ENCODE results near the gene STIM2.
"Not testable (repeated sequence)": the region's sequence is repeated elsewhere in the genome, so short reads cannot be mapped to it uniquely, and the experiment has no call there.

The STIM2 gene

DNA sequence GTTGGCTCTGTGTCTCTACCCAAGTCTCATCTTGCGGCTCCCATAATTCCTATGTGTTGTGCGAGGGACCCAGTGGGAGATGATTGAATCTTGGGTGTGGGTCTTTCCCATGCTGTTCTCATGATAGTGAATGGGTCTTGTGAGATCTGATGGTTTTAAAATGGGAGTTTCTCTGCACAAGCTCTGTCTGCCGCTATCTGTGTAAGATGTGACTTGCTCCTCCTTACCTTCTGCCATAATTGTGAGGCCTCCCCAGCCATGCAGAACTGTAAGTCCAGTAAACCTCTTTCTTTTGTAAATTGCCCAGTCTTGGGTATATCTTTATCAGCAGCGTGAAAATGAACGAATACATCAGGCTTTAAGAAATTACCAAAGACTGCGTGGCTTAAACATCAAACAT, 31.2 kb downstream of the STIM2 start:
- Histone ChIP-seq H3K27ac (no peak overlapping the region), H3K4me3 (no peak overlapping the region)

DNA sequence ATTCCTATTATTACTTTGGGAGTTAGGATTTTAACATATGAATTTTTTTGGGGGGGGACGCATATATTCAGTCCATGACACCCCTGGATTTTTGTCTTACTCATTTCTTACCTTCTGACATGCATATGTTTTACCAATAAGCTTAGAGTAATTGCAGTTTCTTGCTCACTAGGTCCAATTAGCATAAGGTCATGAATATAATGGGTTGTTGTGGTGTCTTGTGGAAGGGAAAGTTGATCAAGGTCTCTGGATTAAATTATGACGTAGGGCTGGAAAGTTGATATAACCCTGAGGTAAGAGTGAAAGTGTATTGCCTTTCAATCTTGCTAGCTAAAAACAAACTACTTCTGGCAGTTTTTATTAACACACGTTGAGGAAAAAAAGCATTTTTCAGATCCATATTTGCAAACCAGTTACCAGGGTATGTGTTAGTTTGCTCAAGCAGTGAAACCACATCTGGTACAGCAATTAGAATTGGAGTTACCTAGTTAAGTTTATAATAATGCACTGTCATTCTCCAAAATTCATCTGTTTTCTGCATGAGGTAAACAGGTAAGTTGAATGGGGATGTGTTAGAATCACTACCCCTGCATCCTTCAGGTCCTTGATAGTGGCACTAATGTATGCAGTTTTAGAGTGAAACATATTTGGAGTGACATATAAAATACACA, 32.0 kb downstream of the STIM2 start:
- no peak overlapping the region for H3K27ac ChIP-seq
- no peak overlapping the region for H3K4me3 ChIP-seq

DNA sequence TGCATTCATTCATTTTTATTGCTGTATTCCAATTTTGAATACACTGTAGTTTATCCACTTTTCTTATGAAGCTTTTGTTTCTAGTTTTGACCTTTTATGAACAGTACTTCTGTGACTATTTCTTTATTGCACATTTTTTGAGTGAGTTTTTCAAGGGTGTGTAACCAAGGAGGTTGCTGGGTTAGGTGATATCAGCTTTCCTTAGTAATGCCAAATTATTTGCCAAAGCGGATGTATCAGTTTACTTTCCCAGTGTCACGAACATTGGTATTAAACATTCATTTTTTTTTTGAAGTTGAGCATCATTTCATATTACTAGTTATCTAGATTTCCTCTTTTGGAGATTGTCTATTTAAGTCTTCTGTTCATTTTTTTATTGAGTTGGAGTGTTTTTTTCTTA, 32.9 kb downstream of the STIM2 start:
- Histone ChIP-seq H3K27ac (no peak overlapping the region), H3K4me3 (no peak overlapping the region)

DNA sequence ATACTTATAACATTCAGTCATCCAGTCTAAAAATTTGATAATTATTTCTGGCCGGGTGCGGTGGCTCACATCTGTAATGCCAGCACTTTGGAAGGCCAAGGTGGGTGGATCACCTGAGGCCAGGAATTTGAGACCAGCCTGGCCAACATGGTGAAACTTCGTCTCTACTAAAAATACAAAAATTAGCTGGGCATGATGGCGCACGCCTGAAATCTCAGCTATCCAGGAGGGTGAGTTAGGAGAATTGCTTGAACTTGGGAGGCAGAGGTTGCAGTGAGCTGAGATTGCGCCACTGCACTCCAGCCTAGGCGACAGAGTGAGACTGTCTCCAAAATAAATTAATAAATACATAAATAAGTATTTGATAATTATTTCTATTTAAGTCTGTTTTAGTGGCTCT, 34.2 kb downstream of the STIM2 start:
- H3K4me3 ChIP-seq, H3K27ac ChIP-seq: not testable (repeated sequence)

DNA sequence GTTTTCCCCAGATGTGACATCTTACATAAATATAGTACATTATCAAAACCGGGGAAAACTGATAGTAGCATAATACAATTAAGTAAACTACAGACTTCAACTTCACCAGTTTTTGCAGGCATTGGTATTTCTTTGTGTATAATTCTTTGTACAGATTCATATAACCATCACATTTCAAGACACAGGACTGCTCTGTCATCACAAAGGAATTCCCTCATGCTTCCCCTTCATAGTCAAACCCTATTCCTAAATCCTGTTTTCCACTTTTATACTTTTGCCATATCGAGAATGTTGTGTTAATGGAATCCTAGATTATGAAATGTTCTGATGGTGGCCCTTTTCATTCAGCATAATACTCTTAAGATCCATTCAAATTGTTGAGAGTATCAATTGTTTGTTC, 36.0 kb downstream of the STIM2 start:
- no peak overlapping the region for H3K4me3 ChIP-seq
- no peak overlapping the region for H3K27ac ChIP-seq

DNA sequence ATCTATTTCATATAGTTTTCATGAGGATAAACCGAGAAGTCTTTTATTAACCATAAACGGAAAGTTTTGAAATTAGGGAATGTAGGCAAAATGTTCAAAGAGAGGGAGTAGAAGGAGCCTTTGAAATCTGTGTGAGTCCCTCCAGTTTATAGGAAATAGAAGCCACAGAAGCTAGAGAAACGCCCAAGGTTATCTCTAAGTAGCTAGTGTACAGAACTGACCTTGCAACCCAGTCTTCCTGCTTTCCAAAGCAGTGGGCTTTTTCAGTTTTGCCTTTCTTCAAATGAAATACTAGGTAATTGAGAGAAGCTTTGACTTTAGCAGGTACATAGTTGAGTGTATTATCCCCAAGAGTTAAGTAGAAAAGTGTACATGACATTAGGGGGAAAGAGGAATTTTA, 39.4 kb downstream of the STIM2 start:
- Histone ChIP-seq H3K27ac (peak overlapping the region in 1 of 21 experiments; percentile 23), H3K4me3 (no peak overlapping the region)

DNA sequence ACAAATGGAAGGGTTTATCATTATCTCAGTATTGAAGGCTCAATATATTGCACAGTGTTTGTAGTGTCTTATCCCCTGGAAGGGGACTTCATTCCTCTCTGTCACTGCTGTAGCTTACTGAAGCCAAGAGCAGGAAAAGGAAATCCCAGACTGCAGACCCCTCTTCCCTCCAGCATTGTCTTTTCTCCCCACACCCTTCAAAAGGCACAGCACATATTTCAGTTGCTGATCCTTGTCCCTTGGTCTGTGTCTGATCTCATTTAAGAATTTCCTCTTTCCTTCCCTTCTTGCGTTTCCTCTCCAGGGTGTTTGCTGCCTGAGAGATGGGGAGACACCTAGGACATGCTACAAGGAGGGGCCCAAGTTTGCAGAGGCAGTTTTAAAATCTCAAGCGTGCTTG, 40.1 kb downstream of the STIM2 start:
- peak overlapping the region in 1 of 21 experiments; percentile 23 for H3K27ac ChIP-seq
- H3K4me3 ChIP-seq, result no peak overlapping the region

DNA sequence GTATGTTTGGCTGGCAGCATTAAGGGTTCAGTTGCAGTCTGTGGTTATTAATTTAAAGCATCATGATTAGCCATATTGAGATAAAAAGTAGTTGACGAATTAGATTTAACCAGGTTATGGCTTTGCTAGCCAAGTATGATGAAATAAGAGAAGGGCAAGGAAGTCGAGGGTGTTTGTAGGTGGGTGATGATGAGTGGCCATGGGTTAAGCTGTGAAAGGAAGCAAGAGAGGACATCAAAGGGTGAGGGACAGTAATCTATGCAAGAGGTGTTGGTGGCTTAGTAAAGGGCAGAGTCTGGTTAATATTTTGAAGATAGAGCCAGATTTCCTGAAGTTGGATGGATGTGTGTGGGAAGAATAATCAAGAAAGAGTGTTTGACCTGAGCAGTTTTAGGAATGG, 44.5 kb downstream of the STIM2 start:
- Histone ChIP-seq H3K4me3 (no peak overlapping the region), H3K27ac (no peak overlapping the region)

DNA sequence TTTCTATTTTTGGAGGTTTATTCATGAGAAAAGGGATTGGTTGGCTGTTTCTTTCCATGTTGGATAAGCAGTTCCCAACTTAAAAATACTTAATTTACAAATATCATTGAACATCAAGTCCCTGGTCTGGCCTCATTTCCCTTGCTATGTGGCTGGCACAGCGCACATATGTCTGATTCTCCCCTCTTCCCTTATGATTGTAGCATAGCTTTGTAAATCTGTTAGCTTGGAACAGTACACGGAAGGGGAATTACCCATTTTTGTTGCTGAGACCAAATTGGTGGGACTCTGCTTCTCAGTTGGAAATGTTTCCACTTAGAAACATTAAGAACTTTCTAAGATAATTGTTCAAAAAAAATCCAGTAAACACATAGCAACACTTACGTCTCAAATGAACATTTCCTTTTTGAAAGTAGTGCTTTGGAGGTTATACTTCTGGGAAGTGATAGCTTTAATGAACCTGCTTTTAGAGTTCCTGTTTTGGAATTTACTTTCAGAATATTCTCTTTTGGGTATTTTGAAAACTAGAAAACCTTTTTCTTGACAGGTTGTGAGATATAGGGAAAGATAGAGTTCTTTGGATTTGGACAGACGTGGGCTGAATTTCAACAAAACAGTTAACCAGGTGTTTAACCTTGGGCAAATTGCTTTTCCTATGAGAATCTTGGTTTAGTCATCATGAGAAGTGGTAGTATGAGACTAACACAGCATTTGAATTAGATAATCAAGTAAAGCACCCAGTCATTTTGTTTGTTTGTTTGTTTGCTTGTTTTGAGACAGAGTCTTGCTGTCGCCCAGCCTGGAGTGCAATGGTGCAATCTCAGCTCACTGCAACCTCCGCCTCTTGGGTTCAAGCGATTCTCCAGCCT, 47.3 kb downstream of the STIM2 start:
- no peak overlapping the region for H3K4me3 ChIP-seq

DNA sequence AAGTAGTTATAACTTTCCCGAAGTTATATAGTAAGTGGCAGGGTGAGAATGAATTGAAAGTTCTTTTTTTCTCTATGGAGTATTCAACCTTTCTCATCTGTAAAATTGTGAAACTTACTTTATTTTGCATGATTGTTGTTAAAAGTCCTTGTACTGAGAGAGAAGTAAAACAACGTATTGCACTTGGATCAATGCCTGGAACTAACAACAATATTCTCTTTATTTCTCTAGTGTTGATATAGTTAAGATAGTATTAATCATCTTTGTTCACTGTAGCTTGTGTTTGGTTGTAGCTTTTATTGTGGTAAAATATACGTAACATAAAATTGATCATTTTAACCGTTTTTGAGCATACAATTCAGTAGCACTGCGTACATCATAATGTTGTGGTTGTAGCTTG, 48.7 kb downstream of the STIM2 start:
- no peak overlapping the region for H3K27ac ChIP-seq

More for the DNA sequence above, 47.3 kb downstream of the STIM2 start:
- H3K27ac ChIP-seq, result peak overlapping the region in 16 of 21 experiments; percentile 2 to 66 (median 46)

DNA sequence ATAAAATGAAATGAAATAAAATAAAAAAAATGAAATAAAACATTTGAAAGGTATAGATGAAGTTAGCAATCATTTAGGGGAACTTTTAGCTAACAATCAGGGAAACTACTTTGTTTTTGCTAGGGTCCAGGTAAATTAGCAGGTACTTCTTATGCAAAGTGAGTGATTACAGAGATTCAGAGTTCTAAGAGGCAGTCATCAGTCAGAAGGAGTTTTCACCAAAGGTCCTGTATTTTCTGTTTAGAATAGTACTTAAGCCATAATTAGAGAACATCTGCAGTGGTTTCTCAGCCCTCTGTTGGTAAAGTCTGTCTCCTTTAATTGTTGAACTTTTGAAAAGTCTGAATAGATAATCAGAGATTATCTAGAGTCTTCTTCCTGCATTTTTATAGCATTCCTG, 50.6 kb downstream of the STIM2 start:
- Histone ChIP-seq H3K27ac (no peak overlapping the region), H3K4me3 (no peak overlapping the region)

More for the DNA sequence above, 48.7 kb downstream of the STIM2 start:
- no peak overlapping the region for H3K4me3 ChIP-seq

DNA sequence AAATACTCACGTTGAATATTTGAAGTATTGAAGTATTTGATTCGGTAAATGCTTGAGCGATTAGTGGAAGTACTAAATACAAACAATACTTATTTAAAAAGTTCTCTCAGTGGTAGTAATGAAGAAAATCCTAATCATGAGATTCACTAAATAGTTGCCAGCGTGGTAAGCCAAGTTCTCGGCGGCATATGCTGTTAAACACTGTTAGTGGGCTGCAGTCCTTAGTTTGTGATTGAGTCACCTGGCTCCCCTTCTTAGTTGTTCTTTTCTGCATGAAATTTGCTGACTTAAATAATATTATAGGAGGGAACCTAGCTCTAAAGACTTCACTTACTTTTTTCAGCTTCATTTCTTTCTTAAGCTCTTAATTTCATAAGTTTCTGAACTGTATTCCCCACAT, 51.4 kb downstream of the STIM2 start:
- H3K4me3 ChIP-seq, result no peak overlapping the region
- H3K27ac ChIP-seq, result no peak overlapping the region

DNA sequence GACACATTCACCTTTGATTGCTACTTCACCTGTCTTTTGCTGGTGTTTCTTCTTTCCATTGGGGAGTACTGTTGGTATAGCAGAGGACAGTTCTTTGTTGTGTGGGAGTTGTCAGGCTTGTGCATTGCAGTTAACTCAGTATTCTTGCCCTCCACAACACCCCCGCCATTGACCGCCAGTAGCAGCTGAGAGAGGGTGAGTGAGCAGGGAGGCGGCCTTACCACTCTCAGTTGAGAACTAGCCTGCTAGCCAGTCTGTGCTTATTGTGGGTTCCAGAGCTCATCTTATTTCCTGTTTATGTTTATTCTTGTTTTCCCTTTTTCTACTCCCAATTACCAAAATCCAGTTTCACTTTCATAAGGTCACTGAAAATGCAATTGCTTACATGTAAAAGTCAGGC, 52.2 kb downstream of the STIM2 start:
- Histone ChIP-seq H3K27ac (no peak overlapping the region), H3K4me3 (no peak overlapping the region)

DNA sequence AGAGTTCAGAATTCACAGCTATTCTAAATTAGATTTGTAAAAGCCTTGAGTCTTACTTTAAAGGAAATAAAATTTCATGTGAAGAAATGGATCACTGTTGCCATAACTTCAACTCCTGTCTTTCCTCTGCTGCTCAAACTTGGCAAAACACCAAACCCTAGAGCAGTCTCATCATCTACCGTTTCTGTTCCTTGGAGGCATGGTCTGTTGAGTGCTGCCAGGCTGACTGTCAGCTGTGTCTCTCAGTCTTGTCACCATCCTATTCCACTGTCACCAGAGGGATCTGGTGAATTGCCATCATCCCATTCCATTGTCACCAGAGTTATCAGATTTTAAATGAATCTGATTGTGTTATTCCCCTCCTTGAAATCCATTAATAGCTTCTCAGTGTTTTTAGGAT, 55.6 kb downstream of the STIM2 start:
- Histone ChIP-seq H3K4me3 (no peak overlapping the region), H3K27ac (no peak overlapping the region)

DNA sequence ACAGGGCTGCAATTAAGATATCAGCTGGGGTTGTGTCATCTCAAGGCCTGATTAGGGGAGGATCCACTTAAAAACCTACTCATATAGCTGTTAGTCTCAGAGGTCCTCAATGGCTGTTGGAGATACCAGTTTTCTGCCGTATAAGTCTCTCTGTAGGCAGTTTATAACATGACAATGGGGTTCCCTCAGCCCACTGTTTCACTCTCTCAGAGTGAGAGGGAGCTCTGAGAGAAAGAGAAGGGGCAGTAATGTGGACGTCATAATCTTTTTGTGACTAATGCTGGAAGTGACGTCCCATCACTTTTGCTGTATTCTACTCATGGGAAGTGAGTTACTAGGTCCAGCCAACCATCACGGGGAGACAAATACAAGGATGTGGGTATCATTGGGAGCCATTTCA, 70.3 kb downstream of the STIM2 start:
- Histone ChIP-seq H3K27ac (no peak overlapping the region), H3K4me3 (no peak overlapping the region)

DNA sequence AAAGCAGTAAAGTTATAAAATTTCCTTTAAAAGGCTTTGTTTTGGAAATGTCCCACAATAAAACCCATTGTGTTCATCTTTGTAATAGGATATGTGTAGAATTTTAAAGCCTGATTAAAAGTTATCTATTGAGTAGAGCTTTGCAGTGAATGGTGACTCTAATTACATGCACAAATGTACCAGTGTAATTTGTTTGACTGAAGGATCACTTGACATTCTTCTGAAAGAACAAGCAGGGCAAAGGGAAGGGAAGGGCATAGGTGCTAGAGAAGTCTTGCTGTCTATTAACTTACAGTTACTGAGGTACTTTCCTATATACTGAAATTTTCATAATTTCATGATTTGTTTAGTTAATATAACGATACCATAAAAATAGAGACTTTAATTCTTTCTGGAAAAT, 70.8 kb downstream of the STIM2 start:
- H3K4me3 ChIP-seq, result no peak overlapping the region

DNA sequence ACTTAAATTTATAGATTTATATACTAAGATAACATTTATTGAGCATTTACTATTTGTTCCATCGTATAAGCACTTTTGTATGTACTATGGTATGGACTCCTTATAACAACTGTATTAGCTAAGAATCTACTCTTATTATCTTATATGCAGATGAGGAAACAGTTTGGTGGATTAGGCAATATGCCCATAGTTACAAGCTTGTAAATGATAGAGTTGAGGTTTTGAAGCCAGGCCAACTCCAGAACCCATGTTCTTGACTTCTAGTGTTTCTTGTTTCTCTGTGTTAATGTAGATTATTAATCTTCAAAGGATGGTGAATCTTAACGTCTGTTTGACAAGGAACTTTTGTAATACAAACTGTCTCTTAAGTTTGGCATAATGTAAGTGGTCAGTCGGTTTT, 71.3 kb downstream of the STIM2 start:
- Histone ChIP-seq H3K27ac (no peak overlapping the region), H3K4me3 (no peak overlapping the region)

More for the DNA sequence above, 70.8 kb downstream of the STIM2 start:
- no peak overlapping the region for H3K27ac ChIP-seq

DNA sequence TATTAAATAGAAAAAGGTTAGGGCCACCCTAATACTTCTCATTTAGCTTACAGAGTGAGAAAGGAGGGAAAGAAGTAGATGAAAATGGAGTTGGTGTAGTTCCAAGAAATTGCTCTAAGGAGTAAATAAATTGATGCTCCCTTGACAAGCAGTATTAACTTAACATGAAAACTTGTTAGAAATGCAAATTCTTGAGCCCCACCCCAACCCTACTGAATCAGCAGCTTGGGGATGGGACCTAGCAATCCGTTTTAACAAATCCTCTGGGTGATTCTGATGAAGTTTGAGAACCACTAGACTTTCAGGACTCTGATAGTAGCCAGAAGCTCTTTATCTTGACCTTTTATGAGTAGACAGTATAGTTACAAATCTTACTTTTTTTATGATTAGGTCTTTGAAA, 74.8 kb downstream of the STIM2 start:
- Histone ChIP-seq H3K27ac (no peak overlapping the region), H3K4me3 (no peak overlapping the region)

DNA sequence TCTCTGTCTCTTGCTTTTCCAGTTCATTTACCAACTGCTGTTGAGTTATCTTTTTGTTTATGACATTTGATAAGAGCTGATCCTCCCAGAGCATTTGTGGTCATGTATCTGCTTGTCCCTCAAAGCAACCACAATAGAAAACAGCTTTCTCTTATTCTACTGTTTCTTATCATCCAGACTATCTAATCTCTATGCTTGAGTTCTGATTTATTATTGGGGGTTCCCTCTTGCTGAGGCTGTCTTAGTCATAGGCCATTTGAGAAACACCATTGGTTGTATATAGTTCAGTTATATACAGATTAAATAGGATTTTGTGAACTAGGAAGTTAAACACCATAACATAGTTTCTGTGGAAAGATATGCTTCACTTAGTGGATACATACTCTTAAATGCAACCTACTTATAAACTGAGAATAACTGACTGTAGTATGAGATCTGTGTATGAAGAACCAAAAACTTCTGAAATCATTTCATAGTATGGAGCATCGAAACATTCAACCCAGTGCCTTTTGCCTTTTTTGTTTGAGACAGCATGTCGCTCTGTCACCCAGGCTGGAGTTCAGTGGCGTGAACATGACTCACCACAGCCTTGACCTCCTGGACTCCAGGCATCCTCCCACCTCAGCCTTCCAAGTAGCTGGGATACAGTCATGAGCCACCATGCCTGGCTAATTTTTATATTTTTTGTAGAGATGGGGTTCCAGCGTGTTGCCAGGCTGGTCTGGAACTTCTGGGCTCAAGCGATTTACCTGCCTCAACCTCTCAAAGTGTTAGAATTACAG, 75.8 kb downstream of the STIM2 start:
- H3K4me3 ChIP-seq, result no peak overlapping the region

DNA sequence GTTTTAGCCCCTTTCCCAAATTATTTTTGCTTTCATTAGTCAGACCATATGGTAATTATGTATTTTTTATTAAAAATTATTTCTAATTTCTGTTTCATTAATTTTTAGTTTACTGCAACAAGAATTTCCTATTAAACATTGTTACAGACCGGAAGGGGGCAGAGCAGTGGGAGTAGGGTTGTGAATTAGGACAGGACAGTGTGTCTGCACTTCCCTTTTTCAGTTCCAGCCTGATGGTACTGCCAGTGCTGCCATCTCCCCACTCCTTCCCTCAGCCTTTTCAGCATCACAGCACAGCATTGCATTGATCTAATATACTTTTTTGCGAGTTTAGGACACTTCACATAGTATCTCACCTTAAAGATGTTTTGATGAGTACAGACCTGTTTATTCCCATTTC, 76.5 kb downstream of the STIM2 start:
- Histone ChIP-seq H3K4me3 (no peak overlapping the region), H3K27ac (no peak overlapping the region)

More for the DNA sequence above, 75.8 kb downstream of the STIM2 start:
- no peak overlapping the region for H3K27ac ChIP-seq

DNA sequence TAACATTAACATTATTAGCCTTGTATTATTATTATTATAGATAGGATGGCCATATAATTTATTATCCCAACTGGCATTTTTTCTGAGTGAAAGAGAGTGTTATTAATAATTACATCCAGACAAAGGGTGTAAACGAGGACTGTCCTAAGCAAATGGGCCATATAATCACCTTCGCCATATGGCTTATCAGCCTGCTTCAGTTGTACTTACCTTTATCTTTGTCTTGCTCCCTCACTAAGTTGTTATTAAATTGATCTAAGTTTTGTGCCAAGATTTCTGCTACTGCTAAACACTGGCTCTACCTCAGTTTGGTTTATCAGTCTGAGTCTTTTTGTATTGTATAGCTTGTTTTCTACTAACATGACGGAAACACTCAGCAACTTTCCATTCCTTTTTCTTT, 76.9 kb downstream of the STIM2 start:
- Histone ChIP-seq H3K4me3 (no peak overlapping the region), H3K27ac (no peak overlapping the region)

All from skin epidermis (tissue), 12 donors.